GM19238 (cell line): ENCODE results near the gene TMEM132E.

Experiments used
- DNase-seq: peaks from one replicate; pipeline ENCODE4 v3.0.0; 2011; ENCODE audit warnings: low spot score; ENCODE audit not compliant: insufficient read length

Gene TMEM132E

DNA sequence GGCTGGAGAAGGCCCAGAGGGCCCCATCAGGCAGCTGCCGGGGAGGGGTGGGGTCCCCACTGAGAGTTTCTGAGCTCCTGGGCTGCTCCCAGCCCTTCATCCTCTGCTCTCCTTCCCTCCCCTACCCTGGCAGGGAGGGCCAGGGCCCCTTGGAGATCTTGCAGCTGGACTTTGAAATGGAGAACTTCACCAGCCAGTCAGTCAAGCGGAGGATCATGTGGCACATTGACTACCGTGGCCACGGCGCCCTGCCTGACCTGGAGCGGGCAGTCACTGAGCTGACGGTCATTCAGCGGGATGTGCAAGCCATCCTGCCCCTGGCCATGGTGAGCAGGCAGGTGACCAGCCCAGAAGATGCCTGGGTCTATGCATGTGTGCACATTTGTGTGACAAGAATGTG is 49.5 kb downstream of the TMEM132E start:
- no peak for DNase-seq

- DNase-seq: no peak
Observed at GRCh38 chr17:34633351-34633750, 54.0 kb downstream of the TMEM132E start.

GRCh38 chr17:34633760-34634159 is 54.4 kb downstream of the TMEM132E start:
- DNase-seq: no peak

DNA sequence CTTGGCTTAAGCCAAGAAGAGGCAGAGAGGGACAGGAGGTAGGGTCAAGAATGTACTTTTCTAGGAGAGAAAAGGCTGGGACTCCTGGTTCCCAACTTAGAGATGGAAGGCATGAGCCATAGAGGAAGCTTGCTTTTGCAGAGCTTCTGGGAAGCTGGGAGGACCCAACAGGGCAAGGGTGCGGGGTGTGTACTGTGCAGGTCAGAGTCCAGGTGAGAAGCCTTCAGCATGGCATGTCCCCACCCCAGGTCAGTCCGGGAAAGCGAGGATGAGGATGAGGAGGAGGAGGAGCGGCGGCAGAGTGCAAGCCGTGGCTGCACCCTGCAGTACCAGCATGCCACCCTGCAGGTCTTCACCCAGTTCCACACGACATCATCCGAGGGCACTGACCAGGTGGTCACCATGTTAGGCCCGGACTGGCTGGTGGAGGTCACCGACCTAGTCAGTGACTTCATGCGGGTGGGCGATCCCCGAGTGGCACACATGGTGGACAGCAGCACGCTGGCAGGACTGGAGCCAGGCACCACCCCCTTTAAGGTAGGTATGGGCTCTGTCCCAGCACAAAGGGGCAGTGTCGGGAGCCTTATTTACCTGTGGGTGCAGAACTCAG is 55.3 kb downstream of the TMEM132E start:
- DNase-seq: no peak

DNA sequence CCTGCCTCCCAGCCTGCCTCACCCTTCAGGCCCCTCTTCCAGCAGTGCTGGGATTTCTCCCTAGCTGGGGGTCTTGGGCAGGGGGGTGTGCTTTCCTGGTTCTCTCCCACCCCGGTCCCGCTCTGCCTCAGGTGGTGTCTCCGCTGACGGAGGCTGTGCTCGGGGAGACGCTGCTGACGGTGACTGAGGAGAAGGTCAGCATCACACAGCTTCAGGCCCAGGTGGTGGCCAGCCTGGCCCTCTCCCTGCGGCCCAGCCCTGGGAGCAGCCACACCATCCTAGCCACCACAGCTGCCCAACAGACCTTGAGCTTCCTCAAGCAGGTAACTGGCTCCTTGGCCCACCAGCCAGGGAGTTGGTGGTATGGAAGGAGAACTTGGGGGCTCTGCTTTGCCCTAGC is 56.5 kb downstream of the TMEM132E start:
- DNase-seq: no peak

- DNase-seq: no peak
Observed at GRCh38 chr17:34637041-34637547, 57.7 kb downstream of the TMEM132E start.

GRCh38 chr17:34637548-34638525 is 58.5 kb downstream of the TMEM132E start:
- DNase-seq: peak; percentile 79

- no peak for DNase-seq
Observed at GRCh38 chr17:34638526-34639260, 59.3 kb downstream of the TMEM132E start.

- DNase-seq: no peak
Observed at GRCh38 chr17:34639706-34640425, 60.5 kb downstream of the TMEM132E start.

- DNase-seq: no peak
Observed at GRCh38 chr17:34641368-34641767, 62.0 kb downstream of the TMEM132E start.

GRCh38 chr17:34644941-34645550 is 65.7 kb downstream of the TMEM132E start:
- no peak for DNase-seq

DNA sequence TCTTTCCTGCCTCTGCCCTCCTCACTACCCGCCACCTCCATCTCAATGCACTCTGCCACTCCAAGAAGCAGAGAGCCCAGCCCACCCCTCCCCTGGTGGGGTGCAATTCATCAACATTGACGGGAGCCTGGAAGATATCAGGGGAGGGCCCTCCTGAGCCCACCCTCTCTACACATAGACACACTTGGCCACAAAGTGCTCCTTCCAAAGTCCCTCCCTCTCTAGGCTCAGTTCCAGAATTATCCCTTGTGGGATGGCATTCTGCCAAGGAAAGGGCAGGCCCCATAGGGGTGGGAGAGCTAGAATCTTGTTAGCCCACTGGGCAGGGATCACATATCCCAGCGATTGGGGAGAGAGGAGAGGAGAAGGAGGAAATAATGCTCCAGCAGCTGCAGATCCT is 66.2 kb downstream of the TMEM132E start:
- DNase-seq: no peak

DNA sequence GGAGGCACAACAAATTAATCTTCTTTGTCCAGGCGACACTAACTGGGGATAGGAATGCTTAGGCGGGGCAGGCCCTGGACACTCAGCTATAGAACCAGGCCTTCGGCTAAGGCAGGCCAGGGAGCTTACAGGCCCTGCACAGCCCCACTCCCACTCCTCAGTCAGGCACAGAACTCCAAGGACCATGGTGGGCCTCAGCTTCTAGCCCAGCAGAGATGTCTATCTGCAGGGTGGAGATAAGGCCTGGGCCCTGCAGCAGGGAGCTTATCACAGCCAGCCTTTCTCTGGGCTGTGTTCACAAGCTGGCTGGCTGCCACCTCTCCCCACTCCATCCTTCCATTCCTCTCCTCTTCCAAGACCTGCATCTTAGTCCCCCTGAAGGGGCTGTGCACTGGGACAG is 68.1 kb downstream of the TMEM132E start:
- DNase-seq: no peak

DNA sequence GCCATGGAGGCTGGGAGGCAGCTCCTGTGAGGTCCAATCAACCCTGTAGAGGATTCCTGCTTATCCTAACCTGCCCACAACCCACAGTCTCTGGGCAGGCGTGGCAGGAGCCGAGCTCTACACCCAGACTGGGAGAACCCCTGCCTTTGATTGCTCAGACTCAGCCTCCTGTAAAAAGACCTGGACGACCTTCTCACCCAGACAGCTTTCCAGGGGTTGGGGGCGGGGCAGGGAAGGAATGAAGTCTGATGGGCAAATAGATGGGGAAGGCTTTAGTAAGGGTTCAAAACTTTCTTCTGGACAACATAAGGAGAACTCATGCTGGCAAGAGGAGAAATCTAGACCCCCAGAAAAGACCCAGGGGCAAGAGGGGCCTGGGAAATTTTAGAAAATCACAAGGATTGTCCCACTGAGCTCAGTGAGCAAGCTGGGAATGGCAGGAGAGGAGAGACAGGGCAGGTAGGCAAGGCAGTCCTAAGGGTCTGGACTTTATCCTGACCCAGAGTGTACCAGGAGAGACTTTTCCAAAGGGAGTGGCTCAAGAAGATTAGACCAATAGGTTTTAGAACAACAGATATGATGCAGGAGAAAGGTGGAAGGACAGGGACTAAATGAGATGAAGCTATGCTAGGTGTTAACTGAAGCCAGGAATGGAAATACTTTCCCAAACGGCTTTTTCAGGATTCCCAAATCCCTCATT is 70.8 kb downstream of the TMEM132E start:
- no peak for DNase-seq

GRCh38 chr17:34651402-34651811 is 72.0 kb downstream of the TMEM132E start:
- no peak for DNase-seq

GRCh38 chr17:34652021-34652555 is 72.7 kb downstream of the TMEM132E start:
- DNase-seq: no peak

DNA sequence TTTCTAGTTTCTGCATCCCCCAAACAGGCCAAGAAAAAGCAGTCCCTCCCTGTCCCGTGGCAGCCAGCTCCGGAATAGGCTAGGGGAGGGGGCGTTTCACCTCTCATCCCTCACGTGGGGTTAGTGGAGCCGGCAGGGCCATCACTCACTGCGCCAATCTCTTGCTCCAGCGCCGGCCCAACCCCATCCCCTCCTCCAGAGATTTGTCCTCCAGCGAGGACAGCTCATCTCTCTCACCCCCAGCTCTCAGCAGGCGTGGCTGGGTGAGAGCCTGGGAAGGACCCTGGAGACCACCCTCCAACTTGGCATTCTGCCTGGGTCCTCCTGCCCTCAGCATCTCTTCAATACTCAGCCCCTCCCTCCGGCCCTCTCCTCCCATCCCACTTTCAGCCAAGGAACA is 74.1 kb downstream of the TMEM132E start:
- no peak for DNase-seq

DNA sequence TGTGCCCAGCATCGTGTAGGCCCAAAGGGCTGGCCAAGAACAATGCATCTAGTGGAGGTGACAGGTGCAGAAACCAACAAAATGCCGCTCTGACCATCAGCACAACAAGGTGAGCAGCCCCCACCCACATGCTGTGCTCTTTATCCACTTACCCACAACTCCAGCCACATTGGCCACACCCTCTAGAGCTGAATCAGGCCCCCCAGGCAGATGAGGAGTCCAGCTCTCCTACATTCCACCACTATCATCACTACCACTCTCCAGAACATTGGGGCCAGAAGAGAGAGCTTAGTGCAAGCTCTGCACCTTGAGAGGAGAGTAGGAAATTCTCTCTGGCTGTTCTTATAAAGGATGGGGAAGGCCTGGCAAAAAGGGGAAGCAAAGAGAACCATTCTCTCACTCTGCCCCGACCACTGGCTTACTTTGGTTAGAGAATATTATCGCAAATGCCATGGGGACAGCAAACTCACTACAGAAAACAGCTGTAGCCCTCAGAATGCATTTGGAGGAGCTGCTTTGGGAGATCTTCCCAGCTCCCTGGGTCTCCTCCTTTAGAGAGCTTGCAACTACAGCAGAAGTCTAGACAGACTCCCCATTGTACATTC is 75.0 kb downstream of the TMEM132E start:
- DNase-seq: no peak

- DNase-seq: no peak
Observed at GRCh38 chr17:34654881-34655276, 75.5 kb downstream of the TMEM132E start.
